ENCODE measurements around the gene RCOR3.

RCOR3 gene

GRCh38 chr1:211326140-211326527, 67.0 kb downstream of the RCOR3 start:
- no peak for DNase-seq

GRCh38 chr1:211326528-211327345, 67.6 kb downstream of the RCOR3 start, which contains the start of gene TRAF5:
TSS of gene TRAF5 (plus strand) at chr1:211326833. CDS start at chr1:211353240, 26,407 bp downstream.
- DNase-seq, result no peak

DNA sequence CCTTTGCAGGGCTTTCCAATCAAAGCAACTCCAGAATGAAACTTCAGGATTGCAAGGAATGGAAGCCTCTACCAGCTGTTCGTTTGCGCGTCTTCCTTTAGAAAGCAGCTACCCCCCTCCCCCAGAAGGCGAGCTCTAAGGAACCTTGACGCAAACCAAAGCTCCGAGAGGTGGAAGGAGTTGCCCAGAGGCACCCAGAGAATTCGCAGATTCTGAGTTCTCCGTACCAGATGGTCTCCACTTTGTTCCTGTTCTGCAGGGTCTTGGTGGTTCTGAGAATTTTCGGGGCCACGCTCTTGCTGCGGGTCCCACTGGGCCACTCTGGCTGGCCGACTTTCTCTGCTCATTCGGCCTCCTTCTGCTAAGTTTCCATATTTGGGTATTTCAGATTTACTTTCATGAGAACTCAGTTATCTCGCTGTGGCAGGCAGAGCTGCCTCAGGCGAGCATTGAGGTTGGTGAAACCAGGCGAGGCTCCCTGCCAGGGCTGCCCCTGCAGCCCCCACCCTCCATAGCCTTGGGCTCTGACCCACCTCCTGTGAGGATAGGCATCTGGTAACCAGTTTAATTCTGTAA, 68.3 kb downstream of the RCOR3 start:
- DNase-seq, result no peak

GRCh38 chr1:211328084-211328694, 69.0 kb downstream of the RCOR3 start:
- no peak for DNase-seq

DNA sequence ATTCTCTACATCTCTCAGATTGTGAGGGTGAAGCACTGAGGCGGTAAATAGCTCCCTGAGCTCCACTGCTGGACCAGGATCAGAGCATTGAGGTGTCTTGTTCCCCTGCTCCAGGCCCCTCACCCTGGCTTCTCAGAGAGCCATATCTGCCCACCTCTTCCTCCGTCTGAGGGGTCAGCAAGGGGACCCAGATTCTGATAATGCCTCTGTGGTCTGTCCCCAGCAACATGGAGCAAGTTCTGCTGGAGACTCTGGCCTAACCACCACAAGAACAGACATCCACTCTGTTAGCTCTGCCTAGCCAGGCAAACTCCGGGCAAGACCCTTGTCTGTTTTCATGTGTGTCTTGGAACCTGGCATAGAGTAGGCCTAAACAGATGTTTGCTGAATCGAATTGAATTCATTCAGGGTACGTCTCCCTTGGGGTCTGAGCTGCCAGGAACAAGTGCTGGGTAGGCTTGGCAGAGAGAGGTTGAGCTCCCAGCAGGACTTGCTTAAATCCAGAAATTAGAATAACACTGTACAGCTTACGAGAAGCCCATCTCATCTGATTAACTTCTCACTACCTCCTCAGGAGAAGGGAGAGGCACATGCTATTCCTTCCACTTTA, 69.8 kb downstream of the RCOR3 start:
- no peak for DNase-seq

DNA sequence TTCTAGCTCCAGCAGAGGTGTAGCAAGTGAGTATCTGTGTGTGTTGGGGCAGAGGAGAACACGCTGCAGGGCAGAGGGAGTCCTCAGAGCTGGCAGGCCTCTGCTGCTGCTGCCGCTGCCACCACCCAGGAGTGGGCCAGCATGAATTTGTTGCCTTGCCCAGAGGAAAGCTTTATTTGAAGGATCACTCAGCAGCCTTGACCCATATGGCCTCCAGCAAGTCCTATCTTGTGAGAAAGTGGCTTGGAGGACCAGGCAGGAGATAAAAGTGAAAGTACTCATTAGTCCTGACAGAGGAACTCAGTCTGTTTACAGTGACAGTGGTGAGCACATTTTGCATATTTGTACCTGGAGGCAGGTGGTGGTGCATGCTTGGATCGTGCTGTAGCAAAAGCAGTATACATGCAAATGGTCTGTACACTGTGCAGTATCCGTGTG, 70.6 kb downstream of the RCOR3 start:
- DNase-seq, result no peak

DNA sequence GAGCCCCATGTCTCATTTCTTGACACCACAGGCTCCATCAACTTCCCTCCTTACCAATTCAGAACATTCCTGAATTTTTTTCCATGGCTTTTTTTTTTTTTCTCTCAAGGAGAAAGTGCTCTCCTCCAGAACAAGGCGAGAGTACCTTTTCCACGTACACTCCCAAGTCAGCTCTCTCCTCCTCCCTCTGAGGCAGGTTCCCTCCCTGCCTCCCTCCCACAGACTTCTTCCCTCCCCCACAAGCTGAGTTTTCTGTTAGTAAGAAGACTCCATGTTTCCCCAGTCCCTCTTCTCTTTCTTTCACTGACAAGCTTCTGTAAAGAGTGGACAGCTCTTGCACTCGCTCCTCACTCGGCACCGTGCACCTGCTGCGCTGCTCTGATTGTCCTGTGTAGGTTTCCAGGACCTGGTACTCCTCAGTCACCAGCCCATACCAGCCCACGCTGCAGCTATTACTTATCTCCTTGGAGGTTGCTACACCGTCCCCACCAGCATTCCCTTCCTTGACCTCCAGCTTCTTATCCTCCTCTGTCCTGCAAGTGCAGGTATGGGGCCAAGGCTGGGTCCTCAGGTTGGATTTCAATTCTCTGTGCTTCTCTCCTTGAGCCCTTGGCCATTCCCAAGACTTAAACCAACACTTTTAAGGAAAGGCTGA, 71.2 kb downstream of the RCOR3 start:
- no peak for DNase-seq

GRCh38 chr1:211331011-211331709, 72.0 kb downstream of the RCOR3 start:
- no peak for DNase-seq

DNA sequence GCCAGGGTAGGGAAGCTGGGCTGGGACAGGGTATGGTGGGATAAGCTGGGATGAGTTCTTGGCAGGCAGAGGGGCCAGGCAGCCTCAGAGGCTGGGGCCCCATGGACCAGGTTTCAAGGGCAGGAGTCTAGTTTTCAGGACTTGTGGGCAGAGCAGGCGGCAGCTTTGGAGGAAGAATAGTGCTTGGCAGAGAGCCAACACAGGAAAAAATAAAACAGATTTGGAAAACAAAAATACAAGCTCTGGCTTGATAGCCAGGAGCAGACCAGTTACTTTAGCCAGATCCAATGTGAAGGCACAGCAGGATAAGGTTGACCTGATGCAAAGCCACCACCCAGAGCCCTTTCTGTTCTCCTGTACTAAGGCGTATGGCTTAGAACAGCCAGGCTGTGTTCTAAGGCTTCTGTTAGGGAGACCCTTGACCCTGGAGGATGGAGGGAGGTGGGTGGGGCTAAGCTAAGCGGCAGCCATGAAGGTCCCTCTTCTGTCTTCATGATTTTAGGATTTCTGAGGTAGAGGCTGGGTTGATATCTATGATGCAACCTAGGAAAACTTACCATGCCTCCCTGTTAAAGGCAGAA, 73.0 kb downstream of the RCOR3 start:
- DNase-seq, result no peak

GRCh38 chr1:211332830-211333229, 73.7 kb downstream of the RCOR3 start:
- no peak for DNase-seq

GRCh38 chr1:211333906-211334305, 74.7 kb downstream of the RCOR3 start:
- DNase-seq, result no peak

GRCh38 chr1:211334986-211335385, 75.8 kb downstream of the RCOR3 start:
- no peak for DNase-seq

GRCh38 chr1:211335522-211336157, 76.5 kb downstream of the RCOR3 start:
- no peak for DNase-seq

DNA sequence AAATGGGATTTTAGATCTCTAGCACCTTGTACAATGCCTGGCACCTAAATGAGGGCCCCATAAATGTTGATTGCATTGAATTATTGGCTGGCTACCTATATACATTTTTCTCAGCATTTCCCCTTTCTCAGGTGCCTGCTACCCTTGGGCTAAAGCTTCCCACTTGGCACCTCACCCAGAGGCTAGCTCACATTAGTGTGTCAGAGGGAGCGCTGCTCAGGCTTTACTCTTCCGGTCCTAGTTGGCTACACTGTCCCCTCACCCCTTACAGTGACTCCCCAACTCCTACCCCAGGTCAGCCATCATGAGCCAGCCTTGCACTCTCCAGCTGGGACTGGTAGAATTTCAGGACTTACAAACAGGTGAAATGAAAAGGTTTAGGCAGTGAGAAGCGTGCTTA, 77.0 kb downstream of the RCOR3 start:
- no peak for DNase-seq

DNA sequence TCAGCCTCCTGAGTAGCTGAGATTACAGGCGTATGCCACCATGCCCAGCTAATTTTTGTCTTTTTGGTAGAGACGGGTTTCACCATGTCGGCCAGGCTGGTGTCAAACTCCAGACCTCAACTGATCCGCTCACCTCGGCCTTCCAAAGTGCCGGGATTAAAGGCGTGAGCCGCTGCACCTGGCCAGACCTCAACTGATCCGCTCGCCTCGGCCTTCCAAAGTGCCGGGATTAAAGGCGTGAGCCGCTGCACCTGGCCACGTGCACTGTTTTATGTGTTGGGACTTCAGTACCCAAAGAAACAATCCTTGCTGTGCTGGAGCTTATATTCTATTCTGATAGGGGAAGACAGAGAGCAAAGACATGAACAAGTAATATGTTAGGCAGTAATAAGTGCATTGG, 77.6 kb downstream of the RCOR3 start:
- no peak for DNase-seq

DNA sequence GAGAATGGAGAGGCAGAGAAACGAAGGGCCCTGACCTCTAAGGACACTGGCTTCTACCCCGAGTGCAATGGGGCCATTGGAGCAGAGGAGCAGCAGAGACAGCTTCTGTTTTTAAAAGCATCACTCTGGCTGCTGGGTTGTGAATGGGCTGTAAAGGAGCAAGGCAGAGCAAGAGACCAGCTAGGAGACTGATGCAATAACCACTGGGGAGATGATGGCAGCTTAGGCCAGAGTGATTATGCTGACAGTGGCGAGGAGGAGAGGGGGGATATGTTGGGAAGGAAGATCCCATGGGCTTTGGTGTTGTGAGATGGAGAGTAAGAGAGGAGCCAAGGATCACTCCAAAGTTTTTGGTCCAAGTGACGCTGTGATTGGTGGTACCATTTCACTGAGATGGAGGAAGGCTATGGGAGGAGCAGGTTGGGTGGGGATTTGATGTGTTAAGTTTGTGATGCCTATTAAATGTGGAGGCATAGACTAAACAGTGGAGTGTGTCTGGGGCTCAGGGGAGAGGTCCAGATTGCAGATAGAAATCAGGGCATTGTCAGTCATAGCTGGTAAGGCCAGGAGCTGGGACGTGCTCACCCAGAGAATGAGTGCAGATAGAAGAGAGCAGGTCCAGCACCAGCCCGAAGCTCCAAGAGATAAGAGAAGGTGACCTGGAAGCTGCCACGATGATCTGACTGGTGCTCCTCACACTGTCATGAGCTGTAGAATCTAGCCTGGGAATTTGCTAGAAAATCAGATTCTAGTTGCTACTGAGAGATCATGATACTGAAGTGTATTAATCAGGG, 78.5 kb downstream of the RCOR3 start:
- DNase-seq, result no peak

GRCh38 chr1:211338224-211338620, 79.1 kb downstream of the RCOR3 start:
- DNase-seq, result no peak

GRCh38 chr1:211339631-211340041, 80.5 kb downstream of the RCOR3 start:
- DNase-seq, result no peak

- DNase-seq, result no peak
Measured at GRCh38 chr1:211340622-211341507, 81.7 kb downstream of the RCOR3 start.

DNA sequence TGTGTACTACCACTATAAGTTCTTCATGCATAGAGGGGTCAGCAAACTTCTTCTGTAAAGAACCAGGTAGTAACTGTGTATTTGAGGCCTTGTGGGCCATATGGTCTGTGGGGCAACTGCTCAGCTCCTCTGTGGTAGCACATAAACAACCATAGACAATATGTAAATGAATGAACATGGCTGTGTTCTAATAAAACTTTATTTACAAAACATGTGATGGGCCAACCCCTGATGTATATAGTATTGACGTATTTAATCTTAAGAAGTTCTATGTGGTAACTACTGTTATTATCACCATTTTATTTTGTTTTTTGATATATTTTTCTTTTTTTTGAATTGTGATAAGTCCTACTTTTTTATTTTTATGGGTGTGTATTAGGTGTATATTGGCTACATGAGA, 82.8 kb downstream of the RCOR3 start:
- no peak for DNase-seq
